HepG2 (cell line): ENCODE results near the gene GSK3A. TPM values are rescaled to one million over a fixed set of nuclear protein-coding genes. Genes with fewer than 3 reads are reported as not detected.

ENCODE experiments used
- AHR ChIP-seq: IDR thresholded peaks from 2 replicates; pipeline ENCODE4 v1.6.1; 2018; ENCODE audit warnings: missing genetic modification reagents, missing compliant biosample characterization
- DMTF1 ChIP-seq: sonication (generic); formaldehyde crosslinking; IDR thresholded peaks from 2 replicates; pipeline ENCODE4 v1.4.0; 2020; ENCODE audit warnings: mild to moderate bottlenecking, missing genetic modification reagents
- E2F5 ChIP-seq: sonication (generic); formaldehyde crosslinking; conservative IDR thresholded peaks from 2 replicates; pipeline ENCODE4 v1.4.0; 2020; ENCODE audit warnings: missing genetic modification reagents
- FOXP1 ChIP-seq, 2 experiments: fragments of 450-650 bp in 1 of 2; IDR thresholded peaks; 2 replicates each; pipeline ENCODE4 v1.6.1; 2017 to 2018; ENCODE audit warnings: antibody characterized with exemption in 1 of 2
- HCFC1 ChIP-seq: fragments of 150-350 bp; IDR thresholded peaks from 2 replicates; pipeline ENCODE4 v1.6.1; 2014; ENCODE audit warnings: low read depth, low read length
- JDP2 ChIP-seq: sonication (generic); formaldehyde crosslinking; IDR thresholded peaks from 2 replicates; pipeline ENCODE4 v1.8.1; 2022; ENCODE audit warnings: missing genetic modification reagents, borderline replicate concordance
- KDM5A ChIP-seq: fragments of 200-600 bp; sonication (generic); IDR thresholded peaks from 2 replicates; pipeline ENCODE4 v1.7.0; 2018; ENCODE audit warnings: antibody characterized with exemption, mild to moderate bottlenecking, low read length, borderline replicate concordance
- KLF6 ChIP-seq: IDR thresholded peaks from 2 replicates; pipeline ENCODE4 v1.8.0; 2016; ENCODE audit warnings: missing biosample characterization, missing genetic modification reagents
- KMT2B ChIP-seq: IDR thresholded peaks from 2 replicates; pipeline ENCODE4 v1.6.1; 2016; ENCODE audit warnings: missing genetic modification reagents, missing compliant biosample characterization
- MAFG ChIP-seq: sonication (generic); formaldehyde crosslinking; IDR thresholded peaks from 2 replicates; pipeline ENCODE4 v1.5.1; 2020; ENCODE audit warnings: mild to moderate bottlenecking, missing genetic modification reagents
- MTF1 ChIP-seq: sonication (generic); formaldehyde crosslinking; IDR thresholded peaks from 2 replicates; pipeline ENCODE4 v1.5.0; 2020; ENCODE audit warnings: missing genetic modification reagents
- MYPOP ChIP-seq: sonication (generic); formaldehyde crosslinking; IDR thresholded peaks from 2 replicates; pipeline ENCODE4 v1.8.1; 2023; ENCODE audit warnings: mild to moderate bottlenecking, moderate library complexity, missing genetic modification reagents
- PAX8 ChIP-seq: sonication (generic); formaldehyde crosslinking; IDR thresholded peaks from 2 replicates; pipeline ENCODE4 v1.8.0; 2022; ENCODE audit warnings: mild to moderate bottlenecking, missing genetic modification reagents, borderline replicate concordance
- PLRG1 ChIP-seq: fragments of 450-650 bp; conservative IDR thresholded peaks from 2 replicates; pipeline ENCODE4 v1.6.1; 2016
- STAG1 ChIP-seq: sonication (generic); formaldehyde crosslinking; IDR thresholded peaks from 2 replicates; pipeline ENCODE4 v1.4.0; 2020; ENCODE audit warnings: missing genetic modification reagents
- TEAD3 ChIP-seq: optimal IDR thresholded peaks from 2 replicates; pipeline ENCODE3; 2016; ENCODE audit warnings: borderline replicate concordance
- TGIF2 ChIP-seq: IDR thresholded peaks from 2 replicates; pipeline ENCODE4 v1.6.1; 2016; ENCODE audit warnings: control low read depth, missing compliant biosample characterization
- ZNF230 ChIP-seq: sonication (generic); formaldehyde crosslinking; IDR thresholded peaks from 2 replicates; pipeline ENCODE4 v1.4.0; 2020; ENCODE audit warnings: mild to moderate bottlenecking, missing genetic modification reagents
- ZNF263 ChIP-seq: sonication (generic); formaldehyde crosslinking; IDR thresholded peaks from 2 replicates; pipeline ENCODE4 v1.4.0; 2020; ENCODE audit warnings: missing genetic modification reagents
- ZNF34 ChIP-seq: sonication (generic); formaldehyde crosslinking; IDR thresholded peaks from 2 replicates; pipeline ENCODE4 v1.4.0; 2020; ENCODE audit warnings: mild to moderate bottlenecking, missing genetic modification reagents, borderline replicate concordance
- ZNF549 ChIP-seq: sonication (generic); formaldehyde crosslinking; IDR thresholded peaks from 2 replicates; pipeline ENCODE4 v1.5.0; 2020; ENCODE audit warnings: missing genetic modification reagents
- ZNF567 ChIP-seq: sonication (generic); formaldehyde crosslinking; IDR thresholded peaks from 2 replicates; pipeline ENCODE4 v1.8.1; 2023; ENCODE audit warnings: mild to moderate bottlenecking, missing genetic modification reagents, borderline replicate concordance
- ZNF713 ChIP-seq: sonication (generic); formaldehyde crosslinking; IDR thresholded peaks from 2 replicates; pipeline ENCODE4 v1.4.0; 2020; ENCODE audit warnings: mild to moderate bottlenecking, missing genetic modification reagents
- ZUFSP ChIP-seq: sonication (generic); formaldehyde crosslinking; IDR thresholded peaks from 2 replicates; pipeline ENCODE4 v1.9.0; 2021; ENCODE audit warnings: missing genetic modification reagents, mild to moderate bottlenecking, borderline replicate concordance
- polyA plus RNA-seq, 8 experiments: library from polyadenylated mRNA; depleted of rRNA in 3 of 8; stranded (reverse) in 7 of 8; unstranded in 1 of 8; fragments of >200 nt; fragmentation: Illumina TruSeq in 4 of 8; extraction: Trizol in 4 of 8; gene quantifications; 2 replicates each; pipeline versions ENCODE4 v1.2.1 to v1.2.3, GENCODE V29; 2011 to 2016; ENCODE audit warnings: low read depth in 4 of 8, missing spikeins in 1 of 8, mixed read lengths in 1 of 8; ENCODE audit not compliant: insufficient read depth in 1 of 8
- total RNA-seq, 5 experiments: library from RNA; depleted of rRNA; stranded (reverse); fragments of >200 nt; fragmentation: Illumina TruSeq; extraction: Trizol; gene quantifications; 2 replicates each; pipeline ENCODE4 v1.2.3, GENCODE V29; 2016; ENCODE audit warnings: low read depth in 1 of 5

Gene GSK3A
- total and polyA plus RNA-seq, 2 of the 13 experiments (the other 11 are each of a cell fraction or from before 2014, with no cell fraction given), result 16.9 to 52.5 TPM

- TF ChIP-seq DMTF1 (CRISPR knock-in tag) (no peak), FOXP1 (IDR thresholded peaks at IDR 0.05) (no peak), FOXP1 (CRISPR knock-in tag; IDR thresholded peaks at IDR 0.05) (no peak), PAX8 (CRISPR knock-in tag) (0 out of 2 replicates have a peak, but pooled peaks have one; percentile 13), ZUFSP (CRISPR knock-in tag) (no peak), PLRG1 (no peak), JDP2 (CRISPR knock-in tag) (no peak), ZNF713 (no peak), ZNF230 (CRISPR knock-in tag) (no peak), ZNF567 (CRISPR knock-in tag) (no peak), ZNF34 (CRISPR knock-in tag) (no peak), HCFC1 (no peak), ZNF263 (CRISPR knock-in tag) (no peak), ZNF549 (CRISPR knock-in tag) (no peak), KMT2B (no peak), AHR (CRISPR knock-in tag) (0 out of 2 replicates have a peak, but pooled peaks have one; percentile 35), E2F5 (CRISPR knock-in tag) (no peak), STAG1 (CRISPR knock-in tag) (no peak), MAFG (CRISPR knock-in tag) (no peak), TGIF2 (CRISPR knock-in tag) (no peak), KDM5A (peak; percentile 64; the same call in 1 of the 2 replicates), MTF1 (CRISPR knock-in tag) (no peak), MYPOP (no peak; the same call in 1 of the 2 replicates), KLF6 (no peak), TEAD3 (peak; percentile 18)
These were observed 11.9 kb upstream of the GSK3A start (continued) for GRCh38 chr19:42254089-42254849.
